Spleen (tissue), 11 donors: Measurements from ENCODE around the gene ACSL1. TPM values are rescaled to one million over a fixed set of nuclear protein-coding genes. Genes with fewer than 3 reads are reported as not detected.
"Not testable (repeated sequence)": the region's sequence is repeated elsewhere in the genome, so short reads cannot be mapped to it uniquely, and the experiment has no call there.

ENCODE experiments used
- DNase-seq: peaks from one replicate; pipeline ENCODE4 v3.0.0-alpha.2; 2020
- H3K27ac ChIP-seq, 8 donors: fragments of 200-600 bp; sonication (generic) in 7 of 8; 1 replicate in 4 of 8; 2 replicates in 4 of 8; pipeline versions ENCODE4 v1.5.0 to v1.8.0; 2016 to 2021; ENCODE audit warnings: inconsistent platforms in 4 of 8, mild to moderate bottlenecking in 4 of 8, moderate library complexity in 1 of 8
- H3K27me3 ChIP-seq, 7 donors: fragments of 200-600 bp; sonication (generic) in 6 of 7; replicated peaks in 1 of 7; 1 replicate in 4 of 7; 2 replicates in 3 of 7; pipeline versions ENCODE4 v1.5.0 to v1.8.0; 2016 to 2021; ENCODE audit warnings: inconsistent platforms in 3 of 7, mild to moderate bottlenecking in 1 of 7
- H3K36me3 ChIP-seq, 6 donors: fragments of 200-600 bp; sonication (generic) in 5 of 6; 1 replicate in 4 of 6; 2 replicates in 2 of 6; pipeline versions ENCODE4 v1.5.0 to v1.8.0; 2016 to 2021; ENCODE audit warnings: inconsistent platforms in 2 of 6
- H3K4me1 ChIP-seq, 6 donors: fragments of 200-600 bp; sonication (generic) in 5 of 6; 1 replicate in 3 of 6; 2 replicates in 3 of 6; pipeline versions ENCODE4 v1.5.0 to v1.8.0; 2016 to 2021; ENCODE audit warnings: inconsistent platforms in 3 of 6
- H3K4me3 ChIP-seq, 8 donors: fragments of 200-600 bp; sonication (generic) in 7 of 8; 1 replicate in 4 of 8; 2 replicates in 4 of 8; pipeline versions ENCODE4 v1.5.0 to v1.8.0; 2016 to 2021; ENCODE audit warnings: inconsistent platforms in 4 of 8, mild to moderate bottlenecking in 4 of 8, moderate library complexity in 2 of 8
- H3K9me3 ChIP-seq, 8 donors: fragments of 200-600 bp; sonication (generic) in 7 of 8; 1 replicate in 4 of 8; 2 replicates in 4 of 8; pipeline versions ENCODE4 v1.5.0 to v1.8.0; 2016 to 2021; ENCODE audit warnings: inconsistent platforms in 4 of 8
- CTCF ChIP-seq, 11 experiments: fragments of 200-600 bp in 7 of 11; fragments of 450-650 bp in 4 of 11; sonication (generic) in 4 of 11; IDR thresholded peaks in 8 of 11; conservative IDR thresholded peaks in 3 of 11; 1 replicate in 7 of 11; 2 replicates in 4 of 11; pipeline versions ENCODE4 v1.4.0 to v1.8.0; 2016 to 2021; ENCODE audit warnings: antibody characterized with exemption in 11 of 11, inconsistent platforms in 4 of 11, mild to moderate bottlenecking in 1 of 11
- POLR2A ChIP-seq, 3 donors: fragments of 450-650 bp; IDR thresholded peaks; one replicate each; pipeline ENCODE4 v1.5.1; 2017; ENCODE audit warnings: antibody characterized with exemption in 3 of 3, mild to moderate bottlenecking in 1 of 3
- POLR2AphosphoS5 ChIP-seq, 3 donors: sonication (generic); formaldehyde crosslinking; IDR thresholded peaks; one replicate each; pipeline ENCODE4 v1.5.1; 2017; ENCODE audit warnings: antibody characterized with exemption in 3 of 3
- WGBS, 5 donors: extraction: QIAGEN DNeasy Blood & Tissue Kit in 3 of 5; methylation state at CpG; one replicate each; pipeline versions ENCODE4 v1.1.5 to v1.1.7; 2013 to 2018; 5-methylcytosine and 5-hydroxymethylcytosine counted together
- intact Hi-C: fragments of 100-400 bp; cut with DNase I; formaldehyde crosslinking; loops from one replicate; pipeline ENCODE4 v1.15.0; 2023; ENCODE audit warnings: low total_unique reads
- polyA plus RNA-seq, 3 donors: library from polyadenylated mRNA; stranded (reverse); fragments of 200-250 nt; gene quantifications; one replicate each; pipeline ENCODE4 v1.2.1, GENCODE V29; 2013
- total RNA-seq, 7 donors: library from RNA; depleted of rRNA in 3 of 7; stranded (reverse); fragments of >200 nt in 3 of 7; fragmentation: NEBNext Ultra II Directional in 4 of 7; extraction: Animal tissue kit (Norgen Biotek cat#: 25700) in 4 of 7; gene quantifications; one replicate each; pipeline versions ENCODE4 v1.1.0 to v1.2.1, GENCODE V29; 2016 to 2021
- donor health status: healthy with polysubstance abuse.
- donor health status: DM: no; HTN: no; CAD: no; lungs with moderate emphysema.
- donor health status: DM: no; HTN: no; CAD: no.
- donor health status: Bipolar disorder and iron deficiency.
- donor health status: healthy.
- donor health status: DM: no; HTN: no; CAD: no.
- donor health status: DM: yes; HTN: yes; CAD: no.

The ACSL1 gene
- total and polyA plus RNA-seq, 10 donors, result 17.6 to 333 (median 118) TPM

DNA sequence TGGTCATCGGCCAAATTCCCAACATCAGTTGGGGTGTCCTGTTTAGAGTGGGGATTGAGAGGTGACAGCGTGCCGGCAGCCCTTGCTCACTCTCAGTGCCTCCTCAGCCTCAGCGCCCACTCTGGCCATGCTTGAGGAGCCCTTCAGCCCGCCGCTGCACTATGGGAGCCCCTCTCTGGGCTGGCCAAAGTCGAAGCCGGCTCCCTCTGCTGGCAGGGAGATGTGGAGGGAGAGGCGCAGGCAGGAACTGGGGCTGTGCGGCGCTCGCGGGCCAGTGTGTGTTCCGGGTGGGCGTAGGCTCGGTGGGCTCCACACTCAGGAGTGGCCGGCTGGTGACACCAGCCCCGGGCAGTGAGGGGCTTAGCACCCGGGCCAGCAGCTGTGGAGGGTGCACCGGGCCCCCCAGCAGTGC is 84.8 kb downstream of the ACSL1 start:
- intact Hi-C loops, result loop anchor here (10.0 kb wide), 2 partner anchors 264 to 354 kb away; no protein-coding TSS in a partner anchor
- no peak overlapping the region for H3K4me3 ChIP-seq
- peaks cover 0 to 21% (median 10%) of the 10 kb centered on the region in 6 donors for H3K4me1 ChIP-seq
- TF ChIP-seq POLR2AphosphoS5 (IDR thresholded peaks at IDR 0.05) (peak in 1 of 3 donors; percentile 18), CTCF (IDR thresholded peaks at IDR 0.05 in 8 of 11, conservative IDR thresholded peaks at IDR 0.05 in 3 of 11) (no peak)
- 96 to 99% (median 97%) methylated on average over 17 to 20 of the region's 20 CpGs for WGBS, 5 donors
- no peak overlapping the region for H3K27ac ChIP-seq
- no peaks in the 10 kb centered on the region for H3K36me3 ChIP-seq
- DNase-seq, result no peak
- peaks cover 0 to 8% (median 0%) of the 10 kb centered on the region in 8 donors for H3K9me3 ChIP-seq
- H3K27me3 ChIP-seq, result no peaks in the 10 kb centered on the region

- peaks cover 3 to 15% (median 9%) of the 10 kb centered on the region in 6 donors for H3K4me1 ChIP-seq
- H3K4me3 ChIP-seq, H3K27me3 ChIP-seq, DNase-seq, intact Hi-C loops, H3K36me3 ChIP-seq, H3K9me3 ChIP-seq: not testable (repeated sequence)
- 24 to 63% (median 35%) methylated on average over 1 of the region's 1 CpG for WGBS, 5 donors
- peak overlapping the region in 2 of 8 donors; percentile 13 to 17 for H3K27ac ChIP-seq
Observed at GRCh38 chr4:184739575-184739974, 86.2 kb downstream of the ACSL1 start.

DNA sequence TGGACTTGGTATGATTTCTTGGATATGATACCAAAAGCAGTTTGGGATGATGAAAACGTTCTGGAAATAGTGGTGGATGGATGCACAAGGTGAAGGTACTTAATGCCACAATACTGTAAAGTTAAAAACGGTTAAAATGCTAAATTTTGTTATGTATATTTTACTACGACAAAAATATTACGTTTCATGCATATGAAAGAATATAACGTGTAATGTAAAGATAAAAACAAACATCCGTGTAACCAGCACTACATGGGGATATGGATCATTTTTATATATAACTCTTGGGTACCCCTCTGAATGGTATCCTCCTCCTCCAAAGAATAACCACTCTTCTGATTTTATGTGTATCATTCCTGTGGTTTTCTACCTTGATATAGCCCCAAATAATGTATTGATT is 91.0 kb downstream of the ACSL1 start:
- Histone ChIP-seq H3K27ac (peak overlapping the region in 7 of 8 donors; percentile 55 to 81 (median 70)), H3K4me3 (peak overlapping the region in 6 of 8 donors; percentile 73 to 99 (median 85)), H3K9me3 (no peaks in the 10 kb centered on the region), H3K36me3 (peaks cover 0 to 6% (median 0%) of the 10 kb centered on the region in 6 donors), H3K27me3 (no peaks in the 10 kb centered on the region), H3K4me1 (peaks cover 7 to 28% (median 23%) of the 10 kb centered on the region in 6 donors)
- DNase-seq, result no peak
- intact Hi-C loops, result no loop called here
- no peak for TF ChIP-seq POLR2AphosphoS5 (IDR thresholded peaks at IDR 0.05)
- TF ChIP-seq POLR2A (IDR thresholded peaks at IDR 0.05), result no peak
- no peak for TF ChIP-seq CTCF (IDR thresholded peaks at IDR 0.05 in 8 of 11, conservative IDR thresholded peaks at IDR 0.05 in 3 of 11)
- 46 to 65% (median 55%) methylated on average over 6 of the region's 6 CpGs for WGBS, 5 donors

- H3K9me3 ChIP-seq, result no peaks in the 10 kb centered on the region
- WGBS, 5 donors, result 0% methylated on average over 23 to 69 of the region's 69 CpGs
- intact Hi-C loops, result no loop called here
- H3K36me3 ChIP-seq, result peaks cover 0 to 9% (median 0%) of the 10 kb centered on the region in 6 donors
- no peak for TF ChIP-seq CTCF (IDR thresholded peaks at IDR 0.05 in 8 of 11, conservative IDR thresholded peaks at IDR 0.05 in 3 of 11)
- TF ChIP-seq POLR2A (IDR thresholded peaks at IDR 0.05), result peak in 1 of 3 donors; percentile 19
- peak; percentile 86 to 91 (median 88) for TF ChIP-seq POLR2AphosphoS5 (IDR thresholded peaks at IDR 0.05)
- H3K27me3 ChIP-seq, result no peaks in the 10 kb centered on the region
- DNase-seq, result peak; percentile 97
- peak within 1 kb of the TSS in 7 of 8 donors; percentile 55 to 81 (median 70) for H3K27ac ChIP-seq
- peak within 1 kb of the TSS; percentile 64 to 99 (median 84) for H3K4me3 ChIP-seq
- H3K4me1 ChIP-seq, result peaks cover 7 to 24% (median 19%) of the 10 kb centered on the region in 6 donors
Observed at GRCh38 chr4:184733654-184734524, 91.9 kb downstream of the ACSL1 start, which contains the start of gene CENPU. TSS of gene CENPU (minus strand) at chr4:184734096. CDS start at chr4:184734062, 34 bp downstream.
